HG03558 (cell line): ENCODE results near the gene INS.
"Not testable (repeated sequence)": the region's sequence is repeated elsewhere in the genome, so short reads cannot be mapped to it uniquely, and the experiment has no call there.

ENCODE experiments used
- ATAC-seq: cut with Tn5 transposase; IDR thresholded peaks from one replicate; pipeline ENCODE4 v1.9.1; 2021; ENCODE audit warnings: moderate number of reproducible peaks; ENCODE audit not compliant: unreplicated experiment; ENCODE audit errors: extremely low read depth

The INS gene

GRCh38 chr11:2124736-2125484, 36.1 kb downstream of the INS start:
- ATAC-seq: not testable (repeated sequence)

DNA sequence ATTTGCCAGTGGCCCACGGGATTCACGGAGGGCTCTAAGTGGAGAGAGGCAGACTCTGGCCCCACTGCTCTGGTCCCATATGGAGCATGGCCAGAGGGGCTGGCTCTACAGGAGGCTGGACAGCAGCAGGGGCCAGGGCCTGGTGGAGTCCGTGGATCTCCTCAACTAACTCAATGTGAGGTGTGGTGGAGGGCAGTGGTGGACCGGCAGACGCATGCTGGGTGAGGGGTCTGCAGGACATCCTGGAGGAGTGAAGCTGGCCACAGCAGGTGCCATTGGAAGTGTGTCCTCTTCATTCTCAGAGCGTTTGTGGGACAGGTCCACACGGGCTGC, 37.4 kb downstream of the INS start:
- ATAC-seq: no peak

DNA sequence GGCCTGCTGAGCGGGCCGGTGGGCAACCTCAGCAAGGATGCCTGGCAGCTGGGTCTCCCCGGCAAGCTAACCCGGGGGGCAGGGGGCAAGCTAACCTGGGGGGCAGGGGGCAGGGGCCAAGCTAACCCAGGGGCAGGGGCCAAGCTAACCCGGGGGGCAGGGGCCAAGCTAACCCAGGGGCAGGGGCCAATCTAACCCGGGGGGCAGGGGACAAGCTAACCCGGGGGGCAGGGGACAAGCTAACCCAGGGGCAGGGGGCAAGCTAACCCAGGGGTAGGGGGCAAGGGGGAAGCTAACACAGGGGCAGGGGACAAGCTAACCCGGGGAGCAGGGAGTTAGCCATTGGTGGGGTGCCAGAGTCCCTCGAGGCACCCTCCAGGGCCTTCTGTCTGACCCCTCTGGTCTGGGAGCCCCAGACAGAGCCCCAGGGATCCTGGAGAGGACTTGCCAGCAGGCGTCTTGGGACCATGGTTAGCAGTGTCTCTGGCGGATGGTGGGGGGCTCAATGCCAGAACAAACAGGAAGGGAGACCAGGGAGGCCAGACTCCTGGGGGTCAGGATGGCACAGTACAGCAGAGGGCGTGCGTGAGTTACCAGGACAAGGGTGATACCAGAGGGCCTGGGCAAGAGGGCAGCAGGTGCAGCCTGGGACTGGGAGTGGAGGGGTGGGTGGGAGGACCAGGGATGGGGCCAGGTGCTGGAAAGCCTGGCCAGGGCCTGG, 37.9 kb downstream of the INS start:
- no peak for ATAC-seq

GRCh38 chr11:2122222-2122906, 38.6 kb downstream of the INS start:
- no peak for ATAC-seq

DNA sequence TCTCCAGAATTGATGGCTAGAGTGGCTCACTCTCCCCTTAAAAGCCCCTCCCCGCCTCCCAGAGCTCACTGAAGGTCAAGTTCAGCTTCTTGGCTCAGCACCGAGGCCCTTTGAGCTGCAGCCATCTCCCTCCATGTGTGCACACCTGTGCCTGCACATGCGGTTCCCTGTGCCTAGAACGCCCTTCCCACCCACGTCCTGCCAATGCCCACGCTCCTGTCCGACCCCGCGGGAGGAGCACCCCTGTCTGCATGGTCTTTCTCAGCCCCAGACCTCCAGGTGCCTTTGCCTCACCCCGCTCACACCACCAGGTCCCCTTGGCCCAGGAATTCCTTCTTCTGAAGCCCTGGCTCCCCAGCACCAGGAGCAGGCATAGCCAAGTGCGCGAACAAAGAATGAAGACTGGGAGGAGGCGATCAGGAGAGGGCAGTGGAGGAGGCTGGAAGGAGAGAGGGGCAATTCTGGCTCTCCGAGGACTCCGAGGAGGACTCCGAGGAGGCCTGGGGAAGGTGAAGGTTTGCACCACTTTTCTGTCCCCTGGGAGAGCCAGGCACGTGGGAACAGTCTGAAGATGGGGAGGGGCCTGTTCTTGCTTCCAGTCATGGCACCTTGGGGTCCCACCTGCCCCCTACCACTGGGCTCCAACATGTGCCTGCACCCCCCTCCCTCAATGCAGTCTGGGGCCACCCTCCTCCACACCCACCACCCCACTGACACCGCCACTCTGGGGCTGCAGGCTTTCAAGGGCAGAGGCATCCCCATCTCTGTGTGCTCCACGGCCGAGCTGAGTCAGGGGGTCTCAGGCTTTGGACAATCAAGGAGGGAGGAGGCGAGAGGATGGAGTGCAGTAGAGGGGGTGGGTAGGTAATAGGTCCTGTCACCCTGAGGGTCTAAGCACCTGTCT, 39.5 kb downstream of the INS start:
- no peak for ATAC-seq

DNA sequence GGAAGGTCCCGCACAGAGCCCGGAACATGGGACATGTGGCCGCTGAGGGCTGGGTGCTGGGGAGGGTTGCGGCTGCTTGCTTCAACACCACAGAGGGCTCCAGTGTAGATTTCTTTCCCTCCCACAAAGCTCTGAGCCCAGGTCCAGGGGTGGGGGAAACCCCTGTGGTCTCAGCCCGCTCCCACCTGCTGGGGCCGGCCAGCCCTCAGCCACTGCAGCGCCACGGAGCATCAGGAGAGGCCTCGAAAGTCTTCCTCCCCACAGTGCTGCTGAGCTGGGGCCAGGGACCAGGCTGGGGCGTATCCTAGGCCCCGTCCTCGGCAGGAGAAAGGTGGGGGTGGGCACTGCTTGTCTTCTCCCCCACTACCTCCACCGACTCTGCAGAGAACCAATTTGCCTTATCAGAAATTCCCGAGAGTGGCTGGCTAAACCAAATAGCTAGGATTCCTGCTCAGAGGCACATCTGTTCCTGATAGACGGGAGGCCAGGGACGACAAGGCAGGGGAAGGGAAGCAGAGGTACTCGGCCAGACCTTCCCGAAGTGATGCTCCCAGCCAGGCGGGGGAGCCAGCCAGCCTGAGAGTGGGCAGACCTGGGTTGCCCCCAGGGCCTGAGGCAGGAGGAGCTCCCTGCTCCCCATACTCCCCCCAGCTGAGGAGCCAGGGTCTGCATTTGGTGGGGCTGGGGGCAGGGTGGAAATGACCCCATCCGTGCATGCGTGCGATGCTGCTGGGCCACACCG, 40.5 kb downstream of the INS start:
- no peak for ATAC-seq

DNA sequence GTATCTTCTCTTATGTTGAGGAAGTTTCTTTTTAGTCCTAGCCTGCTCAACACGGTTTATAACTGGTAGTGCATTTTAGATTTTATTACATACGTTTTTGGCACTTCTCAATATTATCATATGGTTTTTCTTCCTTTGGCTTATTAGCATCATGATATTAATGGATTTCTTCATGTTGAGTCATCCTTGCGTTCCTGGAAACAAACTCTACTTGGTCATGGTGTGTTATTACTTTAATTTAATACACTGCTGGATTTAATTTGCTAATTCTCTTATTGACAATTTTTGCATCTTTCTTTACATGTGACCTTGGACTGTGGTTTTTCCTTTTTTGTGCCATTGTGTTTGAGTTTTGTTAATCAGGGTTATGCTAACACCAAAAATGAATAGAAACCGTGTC, 42.3 kb downstream of the INS start:
- ATAC-seq: no peak

- ATAC-seq: no peak
Measured at GRCh38 chr11:2116680-2117079, 44.3 kb downstream of the INS start.

GRCh38 chr11:2115308-2115707, 45.7 kb downstream of the INS start:
- ATAC-seq: no peak

- no peak for ATAC-seq
Measured at GRCh38 chr11:2114430-2115241, 46.4 kb downstream of the INS start.

- ATAC-seq: no peak
Measured at GRCh38 chr11:2113776-2114175, 47.2 kb downstream of the INS start.

GRCh38 chr11:2110521-2110920, 50.5 kb downstream of the INS start:
- no peak for ATAC-seq
